Parathyroid adenoma (tissue), 2 donors: ENCODE measurements around the gene ARHGAP30.

Experiments
- H2AFZ ChIP-seq: fragments of 300-600 bp; sonication (generic); one replicate; pipeline ENCODE4 v1.7.0; 2017; ENCODE audit warnings: antibody characterized with exemption, mild to moderate bottlenecking
- H3K27ac ChIP-seq: fragments of 300-600 bp; sonication (generic); one replicate; pipeline ENCODE4 v1.7.0; 2017
- H3K27me3 ChIP-seq: fragments of 300-600 bp; sonication (generic); one replicate; pipeline ENCODE4 v1.7.0; 2017; ENCODE audit warnings: low read length; ENCODE audit not compliant: control insufficient read depth, insufficient read depth
- H3K36me3 ChIP-seq: fragments of 300-600 bp; sonication (generic); one replicate; pipeline ENCODE4 v1.7.0; 2017; ENCODE audit warnings: low read length; ENCODE audit not compliant: control insufficient read depth, insufficient read depth
- H3K4me1 ChIP-seq: fragments of 300-600 bp; sonication (generic); one replicate; pipeline ENCODE4 v1.7.0; 2017; ENCODE audit warnings: control low read depth
- H3K4me2 ChIP-seq: fragments of 300-600 bp; sonication (generic); one replicate; pipeline ENCODE4 v1.7.0; 2017; ENCODE audit warnings: low read length
- H3K4me3 ChIP-seq: fragments of 300-600 bp; sonication (generic); one replicate; pipeline ENCODE4 v1.7.0; 2017; ENCODE audit warnings: low read depth, low read length
- H3K79me2 ChIP-seq: fragments of 300-600 bp; sonication (generic); one replicate; pipeline ENCODE4 v1.7.0; 2017; ENCODE audit warnings: control low read depth
- H3K9ac ChIP-seq: fragments of 300-600 bp; sonication (generic); one replicate; pipeline ENCODE4 v1.7.0; 2017; ENCODE audit warnings: mild to moderate bottlenecking
- H3K9me3 ChIP-seq: fragments of 300-600 bp; sonication (generic); one replicate; pipeline ENCODE4 v1.7.0; 2017; ENCODE audit warnings: low read length; ENCODE audit not compliant: control insufficient read depth
- TF ChIP-seq, protein P1 (sequence below): fragments of 300-600 bp; sonication (generic); IDR thresholded peaks from one replicate; pipeline ENCODE4 v1.7.0; 2017; ENCODE audit warnings: antibody characterized with exemption, mild to moderate bottlenecking
- donor health status: primary hyperparathyroidism.

Gene ARHGAP30

DNA sequence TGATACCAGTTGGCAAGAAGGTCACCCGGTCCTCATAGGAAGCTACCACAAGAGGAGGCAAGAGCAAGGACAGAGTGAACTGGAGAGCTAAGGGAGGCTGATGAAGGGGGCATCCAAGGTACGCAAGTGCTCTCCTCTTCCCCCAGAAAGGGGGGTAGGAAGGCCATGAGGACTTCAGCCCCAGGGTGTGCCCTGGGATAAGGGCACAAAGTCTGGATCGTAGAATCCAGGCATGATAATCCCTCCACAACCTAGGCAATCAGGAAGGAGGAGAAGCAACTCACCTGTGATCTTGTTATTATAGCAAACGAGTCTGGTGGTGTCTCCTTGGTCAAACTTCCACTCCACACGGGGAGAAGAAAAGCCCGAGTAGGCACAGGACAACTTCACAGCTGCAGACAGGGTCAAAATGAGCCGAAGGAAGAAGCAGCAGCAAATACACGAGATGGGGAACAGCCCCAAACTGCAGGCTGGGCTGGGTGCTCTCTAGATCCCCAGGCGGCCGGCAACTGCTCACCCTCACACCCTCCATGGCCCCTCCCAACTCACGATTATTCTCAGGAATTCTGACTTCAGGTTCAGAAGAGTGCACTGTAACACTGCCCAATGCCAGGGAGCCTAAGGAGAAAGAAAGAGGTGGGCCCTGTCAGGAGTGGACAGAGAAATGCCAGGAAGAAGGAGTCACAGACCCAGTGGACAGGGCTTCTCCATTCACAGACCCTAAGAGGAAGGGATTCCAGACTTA is 68.8 kb downstream of the ARHGAP30 start:
- no peak overlapping the region for H3K4me3 ChIP-seq
- no peaks in the 10 kb centered on the region for H3K9me3 ChIP-seq
- H3K79me2 ChIP-seq: peaks cover 5% of the 10 kb centered on the region
- H3K27ac ChIP-seq: no peak overlapping the region
- H3K4me2 ChIP-seq: no peak overlapping the region
- TF ChIP-seq, protein P1, sequence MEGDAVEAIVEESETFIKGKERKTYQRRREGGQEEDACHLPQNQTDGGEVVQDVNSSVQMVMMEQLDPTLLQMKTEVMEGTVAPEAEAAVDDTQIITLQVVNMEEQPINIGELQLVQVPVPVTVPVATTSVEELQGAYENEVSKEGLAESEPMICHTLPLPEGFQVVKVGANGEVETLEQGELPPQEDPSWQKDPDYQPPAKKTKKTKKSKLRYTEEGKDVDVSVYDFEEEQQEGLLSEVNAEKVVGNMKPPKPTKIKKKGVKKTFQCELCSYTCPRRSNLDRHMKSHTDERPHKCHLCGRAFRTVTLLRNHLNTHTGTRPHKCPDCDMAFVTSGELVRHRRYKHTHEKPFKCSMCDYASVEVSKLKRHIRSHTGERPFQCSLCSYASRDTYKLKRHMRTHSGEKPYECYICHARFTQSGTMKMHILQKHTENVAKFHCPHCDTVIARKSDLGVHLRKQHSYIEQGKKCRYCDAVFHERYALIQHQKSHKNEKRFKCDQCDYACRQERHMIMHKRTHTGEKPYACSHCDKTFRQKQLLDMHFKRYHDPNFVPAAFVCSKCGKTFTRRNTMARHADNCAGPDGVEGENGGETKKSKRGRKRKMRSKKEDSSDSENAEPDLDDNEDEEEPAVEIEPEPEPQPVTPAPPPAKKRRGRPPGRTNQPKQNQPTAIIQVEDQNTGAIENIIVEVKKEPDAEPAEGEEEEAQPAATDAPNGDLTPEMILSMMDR: no peak
- H2AFZ ChIP-seq: no peak overlapping the region
- no peaks in the 10 kb centered on the region for H3K27me3 ChIP-seq
- H3K36me3 ChIP-seq: no peaks in the 10 kb centered on the region
- H3K9ac ChIP-seq: no peak overlapping the region
- H3K4me1 ChIP-seq: no peaks in the 10 kb centered on the region

GRCh38 chr1:160999376-160999775 is 70.3 kb downstream of the ARHGAP30 start:
- Histone ChIP-seq H3K9me3 (no peaks in the 10 kb centered on the region), H3K9ac (no peak overlapping the region), H3K27ac (no peak overlapping the region), H3K36me3 (no peaks in the 10 kb centered on the region), H3K79me2 (peaks cover 2% of the 10 kb centered on the region), H3K4me2 (no peak overlapping the region), H3K4me3 (no peak overlapping the region), H3K27me3 (no peaks in the 10 kb centered on the region), H3K4me1 (no peaks in the 10 kb centered on the region), H2AFZ (no peak overlapping the region)
- TF ChIP-seq, protein P1: no peak

DNA sequence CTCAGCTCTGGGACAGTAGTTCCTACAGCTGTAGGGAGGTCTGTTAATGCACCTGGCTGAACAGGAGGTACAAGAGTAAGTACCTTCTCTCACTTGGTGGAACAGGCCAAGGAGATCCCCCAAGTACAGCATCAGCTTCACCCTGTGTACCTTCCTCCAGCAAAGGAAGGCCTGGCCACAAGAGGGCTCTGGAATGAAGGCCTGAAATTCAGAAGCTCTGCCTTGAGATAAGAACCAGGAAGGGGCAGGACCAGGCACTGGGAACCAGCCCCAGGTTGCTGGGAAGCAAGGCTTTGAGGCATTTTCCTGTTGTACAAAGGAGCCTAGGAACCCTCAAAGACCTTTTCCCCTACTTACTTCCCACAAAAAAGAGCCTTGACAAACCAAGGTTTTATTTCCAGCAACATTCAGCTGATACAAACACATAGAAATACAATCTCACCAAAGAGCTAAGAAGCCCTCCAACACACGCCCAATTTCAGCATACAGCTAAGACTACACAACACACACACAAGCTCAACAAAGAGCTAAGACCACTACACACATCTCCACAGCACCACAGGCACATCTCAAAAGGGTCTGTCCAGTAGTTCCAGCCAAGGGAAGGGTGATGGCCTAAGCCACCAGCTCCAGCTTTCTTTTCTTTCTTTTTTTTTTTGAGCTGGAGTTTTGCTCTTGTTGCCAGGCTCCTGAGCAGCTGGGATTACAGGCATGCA is 72.2 kb downstream of the ARHGAP30 start:
- H3K79me2 ChIP-seq: no peaks in the 10 kb centered on the region
- no peak overlapping the region for H2AFZ ChIP-seq
- peak overlapping the region; percentile 65 for H3K27ac ChIP-seq
- no peak overlapping the region for H3K4me3 ChIP-seq
- H3K27me3 ChIP-seq: no peaks in the 10 kb centered on the region
- no peak overlapping the region for H3K9ac ChIP-seq
- no peaks in the 10 kb centered on the region for H3K36me3 ChIP-seq
- no peaks in the 10 kb centered on the region for H3K4me1 ChIP-seq
- no peaks in the 10 kb centered on the region for H3K9me3 ChIP-seq
- no peak overlapping the region for H3K4me2 ChIP-seq
- TF ChIP-seq, protein P1: peak; percentile 38
